Retinal pigment epithelial cell (primary cell): ENCODE data around the gene PTPN14.
"Not testable (repeated sequence)": the region's sequence is repeated elsewhere in the genome, so short reads cannot be mapped to it uniquely, and the experiment has no call there.

Experiments used
- DNase-seq: peaks from one replicate; pipeline ENCODE4 v3.0.0-alpha.2; 2010; ENCODE audit warnings: low read depth
- H3K4me3 ChIP-seq: 2 replicates; pipeline ENCODE4 v1.5.1; 2011; ENCODE audit warnings: mild to moderate bottlenecking, low read length, control low read depth, moderate library complexity
- CTCF ChIP-seq: conservative IDR thresholded peaks from 2 replicates; pipeline ENCODE4 v1.5.1; 2011; ENCODE audit warnings: low read depth, low read length, control low read depth, inconsistent platforms

PTPN14 gene

GRCh38 chr1:214510477-214510876, 40.9 kb downstream of the PTPN14 start:
- DNase-seq: no peak

GRCh38 chr1:214509622-214510021, 41.8 kb downstream of the PTPN14 start:
- H3K4me3 ChIP-seq, DNase-seq: not testable (repeated sequence)

More at GRCh38 chr1:214510477-214510876, 40.9 kb downstream of the PTPN14 start:
- H3K4me3 ChIP-seq: no peak overlapping the region
- TF ChIP-seq CTCF: no peak

- no peak overlapping the region for H3K4me3 ChIP-seq
- TF ChIP-seq CTCF: no peak
- DNase-seq: no peak
These were observed 44.4 kb downstream of the PTPN14 start for GRCh38 chr1:214506972-214507431.

GRCh38 chr1:214505134-214505533, 46.3 kb downstream of the PTPN14 start:
- no peak for DNase-seq
- H3K4me3 ChIP-seq: no peak overlapping the region
- no peak for TF ChIP-seq CTCF

GRCh38 chr1:214504330-214504729, 47.1 kb downstream of the PTPN14 start:
- no peak for DNase-seq
- H3K4me3 ChIP-seq: no peak overlapping the region
- TF ChIP-seq CTCF: no peak

GRCh38 chr1:214503553-214503952, 47.8 kb downstream of the PTPN14 start:
- no peak overlapping the region for H3K4me3 ChIP-seq
- no peak for DNase-seq
- no peak for TF ChIP-seq CTCF

- no peak for TF ChIP-seq CTCF
- no peak overlapping the region for H3K4me3 ChIP-seq
- DNase-seq: no peak
These were observed 50.9 kb downstream of the PTPN14 start for GRCh38 chr1:214500340-214501055.
